SH-SY5Y (cell line): ENCODE data around the gene APOA5.

Source experiments
- GATA2 ChIP-seq: IDR thresholded peaks from 2 replicates; pipeline ENCODE4 v1.6.1; 2011; ENCODE audit warnings: mild to moderate bottlenecking, low read depth, low read length
- GATA3 ChIP-seq: IDR thresholded peaks from 2 replicates; pipeline ENCODE4 v1.6.1; 2011; ENCODE audit warnings: low read depth, mild to moderate bottlenecking, low read length, moderate library complexity

GRCh38 chr11:116804001-116804400 lies 12.3 kb upstream of the APOA5 start:
- TF ChIP-seq GATA3 (no peak), GATA2 (no peak)
